ENCODE data around the gene ITGB1.
"Not testable (repeated sequence)": the region's sequence is repeated elsewhere in the genome, so short reads cannot be mapped to it uniquely, and the experiment has no call there.

ITGB1 gene

DNA sequence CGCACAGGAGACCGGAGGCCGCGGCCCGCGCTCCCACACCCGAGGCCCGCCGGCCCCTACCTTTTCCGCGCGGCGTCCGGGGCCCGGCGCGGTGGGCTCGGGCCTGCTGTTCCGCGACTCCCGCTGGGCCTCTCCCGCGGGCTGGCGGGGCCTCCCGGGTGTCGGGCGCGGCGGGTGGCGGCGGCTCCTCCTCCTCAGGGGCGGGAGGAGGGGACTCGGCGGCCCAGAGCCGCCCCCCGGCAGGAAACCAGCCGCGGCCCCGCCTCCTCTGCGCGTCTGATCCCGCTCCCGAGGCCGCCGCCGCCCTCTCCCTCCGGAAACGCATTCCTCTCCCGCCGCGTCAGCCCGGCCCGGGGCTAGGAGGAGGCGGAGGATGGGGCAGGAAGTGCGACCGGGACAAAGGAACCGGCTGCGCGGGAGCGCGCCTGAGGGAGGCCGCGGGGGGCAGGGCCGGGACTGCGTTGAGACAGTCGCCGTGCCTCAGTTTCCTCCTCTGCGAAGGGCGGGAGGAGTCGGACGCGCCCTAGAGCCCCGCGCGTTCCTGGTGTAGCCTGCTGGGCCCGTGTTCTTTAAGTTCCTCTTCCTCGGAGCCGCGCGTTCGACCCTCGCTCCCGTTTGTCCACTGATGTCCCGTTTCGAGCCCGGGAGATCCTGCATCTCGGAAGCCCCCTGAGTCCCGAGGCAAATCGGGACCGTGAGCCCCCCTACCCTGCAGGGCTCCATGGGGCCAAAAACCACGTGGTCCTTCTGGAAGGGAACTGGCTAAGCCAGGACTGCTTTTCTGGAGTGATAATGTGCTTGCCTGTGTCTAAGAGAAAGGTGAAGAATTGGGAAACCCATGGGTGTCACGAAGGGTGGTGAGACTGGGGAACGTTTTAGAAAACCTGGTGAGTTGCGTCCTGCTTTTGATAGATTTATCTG lies at the start of gene ITGB1:
ITGB1 (minus strand) TSS at position 146 of the 921 bp plus-strand sequence. CDS start 22,672 bp downstream, outside the sequence.
- DNase-seq: peak; percentile 89

DNA sequence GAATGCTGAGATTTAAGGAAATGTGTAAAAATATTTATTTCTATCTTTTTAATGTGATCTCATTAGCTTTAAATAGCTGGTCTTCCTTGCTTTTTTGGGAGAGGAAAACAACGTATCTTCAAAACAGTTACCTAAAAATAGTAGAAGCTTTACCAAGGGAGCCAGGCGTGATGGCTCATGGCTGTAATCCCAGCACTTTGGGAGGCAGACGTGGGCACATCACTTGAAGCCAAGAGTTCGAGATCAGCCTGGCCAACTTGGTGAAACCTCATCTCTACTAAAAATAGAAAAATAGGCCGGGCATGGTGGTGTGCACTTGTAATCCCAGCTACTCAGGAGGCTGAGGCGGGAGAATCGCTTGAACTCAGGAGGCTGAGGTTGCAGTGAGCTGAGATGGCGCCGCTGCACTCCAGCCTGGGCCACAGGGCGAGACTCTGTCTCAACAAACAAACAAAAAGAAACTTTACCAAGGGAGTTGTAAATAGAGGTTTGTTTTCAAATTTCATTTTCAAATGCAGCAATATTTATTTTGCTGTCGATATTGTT lies 48.4 kb upstream of the ITGB1 start:
- no peak for DNase-seq

DNA sequence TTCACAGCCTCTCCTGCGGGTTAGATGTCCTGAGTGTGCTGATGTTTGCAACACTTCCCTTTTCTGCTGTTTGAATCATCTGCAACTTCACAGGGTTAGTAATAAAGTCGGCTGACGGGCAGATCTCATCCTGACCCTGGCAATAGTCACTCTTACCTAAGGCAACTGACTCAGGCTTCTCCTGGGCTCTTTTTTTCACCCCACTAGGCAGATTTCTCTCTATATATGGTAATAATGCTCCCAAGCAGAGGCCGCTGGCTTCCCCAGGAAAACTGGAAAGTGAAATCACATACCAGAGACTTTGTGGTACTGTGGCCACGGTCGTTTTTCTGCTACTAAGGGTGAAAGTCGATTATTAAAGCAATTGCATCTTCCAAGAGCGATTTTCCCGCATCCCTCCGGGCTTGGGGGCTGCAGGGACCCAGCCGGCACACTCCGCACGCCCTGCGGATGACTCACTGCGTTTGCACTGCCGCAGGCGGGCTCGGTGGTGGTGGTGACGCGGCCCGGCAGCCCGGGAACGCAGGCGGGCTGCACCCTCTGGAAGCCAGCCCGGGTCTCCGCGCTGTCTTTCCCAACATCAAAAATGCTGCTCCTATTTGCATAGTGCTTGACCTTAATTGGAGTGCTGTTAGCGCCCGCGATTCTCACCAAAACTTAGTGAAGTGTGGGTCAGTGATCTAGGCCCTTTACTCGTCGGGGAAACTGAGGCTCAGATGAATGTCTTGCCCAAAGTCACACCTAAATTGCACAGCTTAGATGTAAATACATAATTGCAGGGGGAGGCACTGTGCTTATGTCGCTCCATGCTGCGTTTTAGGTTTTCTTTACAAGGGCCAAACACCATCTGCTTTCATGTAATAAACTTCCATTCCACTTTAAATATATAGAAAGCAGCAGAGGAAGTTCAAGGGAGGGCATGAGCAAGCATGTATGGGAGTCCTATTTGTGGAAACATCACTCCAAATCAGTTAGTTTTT lies 47.6 kb upstream of the ITGB1 start:
- DNase-seq: peak; percentile 35

DNA sequence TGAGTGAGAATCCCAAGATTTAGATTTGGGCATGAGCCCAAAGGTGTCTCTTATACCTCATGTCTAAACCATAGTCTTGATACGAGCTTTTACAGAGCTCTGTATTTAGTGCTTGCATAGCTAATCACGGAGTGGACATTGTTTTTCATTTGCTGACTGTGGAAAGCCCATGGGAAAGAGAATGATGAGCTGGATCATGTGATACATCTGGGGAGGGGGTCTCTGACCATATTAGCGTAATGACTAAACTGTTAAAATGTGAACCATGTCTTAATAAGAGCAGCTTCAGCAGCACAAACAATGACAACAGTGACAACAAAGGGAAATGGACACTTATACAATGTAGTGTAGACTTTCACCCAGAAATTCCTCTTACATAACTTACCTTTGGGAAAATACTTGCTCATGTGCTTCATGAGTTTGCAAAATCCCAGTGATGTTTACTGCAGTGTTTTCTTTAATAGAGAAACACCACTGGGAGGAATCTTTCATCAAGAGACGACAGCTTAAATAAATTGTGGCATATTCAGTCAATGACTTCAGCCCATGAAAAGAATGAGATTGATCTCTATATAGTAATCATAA lies 44.0 kb upstream of the ITGB1 start:
- no peak for DNase-seq

DNA sequence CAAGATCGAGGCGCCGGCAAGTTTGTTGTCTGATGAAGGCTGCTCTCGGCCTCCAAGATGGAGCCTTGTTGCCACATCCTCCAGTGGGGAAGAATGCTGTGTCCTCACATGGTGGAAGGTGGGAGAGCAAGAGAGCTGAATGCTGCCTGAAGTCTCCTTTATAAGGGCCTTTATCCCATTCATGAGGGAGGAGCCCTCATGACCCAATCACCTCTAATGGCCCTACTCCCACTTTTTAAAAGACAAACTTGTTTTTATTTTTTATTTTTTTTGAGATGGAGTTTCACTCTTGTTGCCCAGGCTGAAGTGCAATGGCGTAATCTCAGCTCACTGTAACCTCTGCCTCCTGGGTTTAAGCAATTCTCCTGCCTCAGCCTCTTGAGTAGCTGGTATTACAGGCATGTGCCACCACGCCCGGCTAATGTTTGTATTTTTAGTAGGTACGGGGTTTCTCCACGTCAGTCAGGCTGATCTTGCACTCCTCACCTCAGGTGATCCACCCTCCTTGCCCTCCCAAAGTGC lies 40.1 kb upstream of the ITGB1 start:
- DNase-seq: not testable (repeated sequence)

DNA sequence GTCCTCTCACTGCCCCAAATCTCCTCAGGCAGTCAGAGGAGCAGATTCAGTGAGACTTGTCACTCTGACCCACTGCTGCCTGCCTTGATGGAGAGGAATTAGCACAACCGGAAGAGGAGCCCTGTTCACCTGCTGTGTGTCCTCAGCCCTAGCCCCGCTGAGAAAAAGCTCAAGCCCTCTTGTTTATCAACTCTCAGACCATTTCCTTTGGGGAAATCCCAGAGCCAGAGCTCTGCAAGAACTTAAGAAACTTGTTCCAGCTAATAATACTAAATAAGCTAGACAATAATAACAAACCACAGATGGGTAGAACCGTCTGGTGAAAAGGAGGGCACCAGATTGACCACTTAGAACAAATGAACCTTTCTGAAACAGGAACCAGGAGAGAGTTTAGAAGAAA lies 37.7 kb upstream of the ITGB1 start:
- DNase-seq: no peak

DNA sequence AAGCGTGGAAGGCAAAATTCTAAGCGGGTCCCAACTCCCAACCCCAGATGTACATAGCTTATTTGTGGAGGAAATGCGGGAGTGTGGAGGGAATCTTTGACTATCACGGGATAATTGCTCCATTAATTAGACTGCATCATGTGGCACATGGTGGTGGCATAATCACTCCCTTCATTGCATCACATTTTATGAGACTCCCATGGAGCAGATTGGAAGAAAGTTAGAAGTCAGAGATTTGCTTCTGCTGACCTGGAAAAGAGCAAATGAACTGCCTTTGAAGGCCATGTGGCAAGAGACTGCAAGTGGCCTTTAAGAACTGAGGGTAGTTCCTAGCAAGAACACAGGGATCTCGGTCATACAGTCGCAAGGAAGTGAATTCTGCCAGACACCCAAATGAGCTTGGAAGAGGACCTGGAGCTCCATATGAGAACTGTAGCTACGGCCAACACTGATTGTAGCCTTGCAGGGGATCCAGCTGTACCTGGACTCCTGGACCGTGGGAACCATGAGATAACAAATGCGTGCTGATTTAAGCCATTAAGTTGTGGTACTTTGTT lies 37.1 kb upstream of the ITGB1 start:
- no peak for DNase-seq

DNA sequence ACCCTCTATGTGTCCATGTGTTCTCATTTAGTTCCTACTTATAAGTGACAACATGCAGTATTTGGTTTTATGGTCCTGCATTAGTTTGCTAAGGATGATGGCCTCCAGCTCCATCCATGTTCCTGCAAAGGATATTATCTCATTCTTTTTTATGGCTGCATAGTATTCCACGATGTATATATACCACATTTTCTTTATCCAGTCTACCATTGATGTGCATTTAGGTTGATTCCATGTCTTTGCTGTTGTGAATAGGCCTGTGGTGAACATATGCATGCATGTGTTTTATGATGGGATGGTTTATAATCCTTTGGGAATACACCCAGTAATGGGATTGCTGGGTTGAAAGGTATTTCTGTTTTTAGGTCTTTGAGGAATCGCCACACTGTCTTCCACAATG lies 36.6 kb upstream of the ITGB1 start:
- not testable (repeated sequence) for DNase-seq

DNA sequence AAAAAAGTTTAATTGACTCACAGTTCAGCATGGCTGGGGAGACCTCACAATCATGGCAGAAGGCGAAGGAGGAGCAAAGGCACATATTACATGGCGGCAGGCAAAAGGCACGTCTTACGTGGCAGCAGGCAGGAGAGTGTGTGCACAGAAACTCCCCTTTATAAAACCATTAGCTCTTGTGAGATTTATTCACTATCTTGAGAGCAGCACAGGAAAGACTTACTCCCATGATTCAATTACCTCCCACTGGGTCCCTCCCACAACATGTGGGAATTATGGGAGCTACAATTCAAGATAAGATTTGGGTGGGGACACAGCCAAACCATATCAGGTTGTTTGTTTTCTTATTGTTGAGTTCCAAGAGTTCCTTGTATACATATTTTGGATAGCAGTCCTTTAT lies 34.3 kb upstream of the ITGB1 start:
- DNase-seq: not testable (repeated sequence)

DNA sequence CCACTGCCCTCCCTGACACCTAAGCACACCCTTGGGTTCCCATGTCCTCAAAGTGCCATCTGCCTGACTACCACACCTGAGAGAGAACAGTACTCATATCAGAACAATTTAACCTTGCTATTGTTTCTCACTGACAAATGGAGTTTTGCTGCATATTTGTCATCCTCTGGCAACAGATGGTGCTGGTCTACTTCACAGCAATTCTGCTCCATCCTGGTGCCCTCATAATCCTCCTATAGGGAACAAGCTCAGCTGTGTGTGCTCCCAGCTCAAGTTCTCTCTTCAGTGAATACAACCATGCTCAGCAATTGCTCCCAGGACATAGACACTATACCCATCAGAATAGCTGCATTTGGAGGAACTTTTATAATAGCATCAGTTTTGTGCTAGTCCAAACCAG lies 32.8 kb upstream of the ITGB1 start:
- no peak for DNase-seq

DNA sequence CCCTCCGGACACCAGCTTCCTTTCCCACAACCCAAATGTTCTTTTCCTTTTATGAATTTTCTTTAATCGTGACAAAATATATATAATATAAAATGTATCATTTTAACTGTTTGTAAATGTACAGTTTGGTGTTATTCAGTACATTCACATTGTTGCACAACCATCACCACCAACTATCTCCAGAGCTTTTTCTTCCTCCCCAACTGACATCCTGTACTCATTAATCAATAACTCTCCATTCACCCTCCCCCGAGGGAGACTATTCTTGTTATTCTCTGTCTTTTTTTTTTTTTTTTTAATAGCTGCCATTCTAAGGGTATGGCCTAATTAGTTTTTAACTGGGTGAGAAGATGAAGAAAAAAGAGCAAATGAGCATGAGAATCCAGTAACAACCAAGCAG lies 30.6 kb upstream of the ITGB1 start:
- DNase-seq: no peak

DNA sequence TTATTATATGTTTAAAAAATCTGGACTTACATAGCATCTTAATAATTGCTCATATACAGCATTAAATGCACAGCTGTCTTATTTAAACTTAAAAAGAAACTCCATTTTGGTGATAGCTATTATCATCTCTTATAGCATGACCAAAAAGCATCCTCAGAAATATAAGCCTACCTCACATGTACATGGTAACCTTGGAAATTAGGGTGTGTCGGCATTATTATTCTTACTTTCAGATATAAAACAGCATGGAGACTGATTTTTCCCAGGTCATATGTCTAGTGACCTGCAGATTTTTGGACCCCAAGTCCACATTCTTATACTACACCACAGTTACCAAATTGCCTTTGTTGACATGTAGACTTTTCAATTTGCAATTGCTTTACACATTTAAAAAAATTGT lies 29.1 kb upstream of the ITGB1 start:
- DNase-seq: no peak

DNA sequence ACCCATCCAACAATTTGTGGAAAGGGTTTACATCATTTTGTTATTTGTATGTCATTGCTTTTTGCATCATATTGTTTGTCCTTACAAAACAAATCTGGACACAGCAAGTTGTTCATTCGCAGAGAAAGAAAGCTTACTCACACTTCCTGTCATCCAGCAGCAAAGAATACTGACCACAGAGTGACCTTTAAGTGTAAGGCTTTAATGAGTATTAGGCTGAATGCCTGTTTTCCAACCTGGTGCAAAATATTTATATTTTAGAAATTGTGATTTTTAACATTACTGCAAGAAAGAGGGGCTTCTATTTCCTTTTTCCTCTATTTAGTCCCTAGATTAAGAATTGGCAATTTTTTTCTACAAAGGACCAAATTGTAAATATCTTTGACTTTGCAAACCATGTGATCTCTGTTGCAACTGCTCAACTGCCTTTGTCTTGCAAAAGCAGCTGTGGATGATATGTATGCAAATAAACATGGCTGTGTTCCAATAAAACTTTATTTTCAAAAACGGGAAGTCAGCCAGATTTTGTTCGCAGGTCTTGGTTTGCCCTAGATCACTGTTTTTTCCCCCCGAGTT lies 27.8 kb upstream of the ITGB1 start:
- no peak for DNase-seq

DNA sequence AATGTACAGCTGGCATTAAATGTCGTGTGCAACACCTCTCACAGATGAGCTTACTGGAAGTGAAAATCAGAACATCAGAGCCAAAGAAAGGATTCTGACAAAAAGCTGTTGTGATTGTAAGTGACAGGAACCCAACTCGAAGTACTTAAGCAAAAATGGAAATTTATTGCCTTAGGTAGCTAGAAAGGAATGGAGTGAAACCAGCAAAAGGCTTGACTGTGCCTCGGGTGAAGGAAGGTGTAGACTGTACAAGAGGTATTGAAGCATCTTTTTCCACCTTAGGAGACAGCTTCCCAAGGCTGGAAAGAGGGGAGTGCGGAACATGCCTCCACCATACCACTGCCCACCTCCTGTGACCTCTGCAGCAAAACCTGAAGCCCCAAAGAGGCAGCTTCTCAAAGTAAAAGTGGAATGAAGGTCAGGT lies 27.3 kb upstream of the ITGB1 start:
- no peak for DNase-seq

DNA sequence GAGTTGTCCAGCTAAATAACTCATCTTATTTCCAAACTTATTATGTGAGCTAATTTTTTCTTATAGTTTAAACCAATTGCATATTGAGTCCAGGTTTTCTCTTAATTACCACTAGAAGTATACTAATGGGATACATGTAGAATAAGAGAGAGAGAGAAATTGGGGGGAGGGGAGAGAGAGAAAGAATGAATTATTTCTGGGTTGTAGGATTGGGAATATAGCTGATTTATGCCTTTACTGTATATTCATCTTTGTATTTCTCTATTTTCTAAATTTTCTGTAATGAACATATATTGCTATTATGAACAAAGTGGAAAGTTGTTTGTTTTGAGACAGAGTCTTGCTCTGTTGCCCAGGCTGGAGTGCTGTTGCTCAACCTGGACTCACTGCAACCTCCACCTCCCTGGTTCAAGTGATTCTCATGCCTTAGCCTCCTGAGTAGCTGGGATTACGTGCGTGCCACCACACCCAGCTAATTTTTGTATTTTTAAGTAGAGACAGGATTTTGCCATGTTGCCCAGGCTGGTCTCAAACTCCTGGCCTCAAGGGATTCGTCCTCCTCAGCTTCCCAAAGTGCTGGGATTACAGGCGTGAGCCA lies 26.1 kb upstream of the ITGB1 start:
- DNase-seq: no peak

DNA sequence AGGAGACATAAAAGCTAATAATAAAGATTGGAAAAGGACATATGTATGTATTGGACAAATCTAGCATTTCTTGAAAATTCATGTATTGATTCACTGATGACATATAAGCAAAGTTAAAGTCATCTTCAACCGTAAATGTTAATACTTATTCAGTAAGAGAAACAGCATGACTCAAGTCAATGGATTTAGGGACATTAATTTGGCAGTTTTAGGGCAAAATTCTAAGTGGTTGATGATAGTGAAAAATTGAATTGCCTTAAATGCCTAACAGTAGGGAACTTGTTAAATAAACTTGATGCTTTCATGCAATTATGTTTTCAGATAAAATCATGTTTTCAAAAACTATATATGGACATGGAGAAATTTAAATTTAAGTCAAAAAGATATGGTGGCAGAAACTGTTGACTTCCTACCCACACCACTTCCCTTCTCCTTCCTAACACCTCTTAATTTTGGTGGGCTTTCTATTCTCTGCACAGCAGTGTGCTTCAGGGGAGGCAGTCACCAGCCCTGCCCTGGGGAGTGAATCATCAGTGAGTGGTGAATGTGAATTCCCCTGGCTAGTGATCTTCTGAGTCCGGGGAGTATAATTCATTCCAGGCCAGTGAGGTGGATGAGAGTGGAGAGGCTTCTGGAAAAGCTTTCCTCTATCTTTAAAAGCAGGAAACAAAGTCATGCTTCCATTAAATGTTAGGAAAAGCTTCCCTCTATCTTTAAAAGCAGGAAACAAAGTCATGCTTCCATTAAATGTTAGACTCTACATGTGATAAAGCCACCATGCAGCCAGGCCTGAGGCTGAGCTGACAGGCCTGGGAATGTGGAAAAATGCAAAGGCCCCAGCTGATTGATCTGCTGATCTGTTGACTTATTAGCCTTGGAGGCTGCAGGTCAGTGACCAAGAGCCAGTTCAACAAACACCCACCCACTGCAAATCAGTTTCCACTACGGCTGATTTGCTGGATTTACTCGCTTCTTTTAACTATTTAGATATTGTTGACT lies 25.2 kb upstream of the ITGB1 start:
- no peak for DNase-seq

DNA sequence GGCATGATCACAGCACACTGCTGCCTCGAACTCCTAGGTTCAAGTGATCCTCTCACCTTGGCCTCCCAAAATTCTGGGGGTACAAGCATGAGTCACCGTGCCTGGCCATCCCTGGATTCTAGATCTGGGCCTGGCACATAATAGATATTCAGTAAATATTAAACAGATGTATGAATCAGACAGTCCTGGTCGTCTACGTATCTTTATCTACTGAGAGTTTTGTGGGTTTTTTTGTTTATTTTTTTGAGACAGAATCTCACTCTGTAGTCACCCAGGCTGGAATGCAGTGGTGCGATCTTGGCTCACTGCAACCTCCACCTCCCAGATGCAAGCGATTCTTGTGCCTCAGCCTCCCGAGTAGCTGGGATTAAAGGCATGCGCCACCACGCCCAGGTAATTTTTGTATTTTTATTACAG lies 24.3 kb upstream of the ITGB1 start:
- DNase-seq: no peak

DNA sequence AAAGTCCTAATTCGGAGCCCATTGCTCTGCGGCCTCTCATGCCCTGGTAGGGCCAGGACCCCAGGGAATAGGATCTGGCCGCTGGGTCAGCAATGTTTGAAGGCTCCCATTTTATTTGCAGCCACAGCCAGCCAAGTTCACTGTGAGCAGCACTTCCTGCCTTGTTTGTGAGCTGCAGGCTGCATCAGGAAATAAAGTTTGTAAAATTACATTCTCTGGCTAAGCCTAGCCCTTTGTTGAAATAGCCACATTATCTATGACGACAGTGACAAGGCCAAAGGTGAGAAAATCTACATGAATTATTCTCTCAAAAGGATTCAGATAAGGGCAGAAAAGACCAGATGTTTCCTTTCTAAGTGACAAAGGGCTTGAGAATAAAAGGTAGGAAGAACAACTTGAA lies 23.7 kb upstream of the ITGB1 start:
- no peak for DNase-seq

DNA sequence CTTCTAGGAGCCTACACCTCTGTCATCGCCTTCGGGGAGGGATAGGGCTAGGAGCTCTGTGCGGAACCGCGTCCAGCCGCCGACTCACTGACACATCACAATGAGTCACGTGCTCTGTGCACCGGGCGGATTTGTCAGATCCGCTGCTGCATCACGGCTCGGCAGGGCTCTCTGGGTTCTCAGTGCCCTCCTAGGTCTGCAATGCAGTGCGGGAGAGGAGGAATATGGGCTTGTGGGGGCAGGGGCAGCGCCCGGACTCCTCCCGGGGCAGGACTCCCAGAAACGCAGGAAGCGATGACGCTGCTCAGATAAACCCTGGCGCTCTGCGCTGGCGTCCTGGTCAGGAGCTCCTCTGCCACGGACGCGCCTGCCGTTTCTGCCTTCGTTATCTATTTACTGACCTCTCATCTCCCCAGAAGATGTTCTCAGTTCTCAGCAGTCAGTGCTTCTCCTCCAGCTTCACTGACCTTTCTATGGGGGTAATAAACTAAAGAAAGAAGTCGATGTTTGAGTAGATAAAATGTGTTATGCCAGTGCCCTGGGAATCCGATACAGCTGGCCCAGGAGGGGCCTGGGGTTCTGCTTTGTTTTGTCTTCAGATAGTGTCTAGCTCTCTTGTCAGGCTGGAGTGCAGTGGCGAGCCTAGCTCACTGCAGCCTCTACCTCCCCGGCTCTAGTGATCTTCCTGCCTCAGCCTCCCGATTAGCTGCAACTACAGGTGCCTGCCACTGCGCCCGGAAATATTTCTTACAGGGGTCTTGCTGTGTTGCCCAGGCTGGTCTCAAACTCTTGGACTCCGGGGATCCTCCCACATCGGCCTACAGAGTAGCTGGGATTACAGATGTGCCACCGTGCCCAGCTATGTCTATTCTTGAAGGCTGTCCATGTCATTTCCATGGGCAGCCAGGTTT lies 22.8 kb upstream of the ITGB1 start:
- DNase-seq: peak; percentile 77
